ENCODE results near the gene ATP6V1G3. TPM values are rescaled to one million over a fixed set of nuclear protein-coding genes. Genes with fewer than 3 reads are reported as not detected.

Gene ATP6V1G3
- total RNA-seq, 4 donors from 2014 or later: not detected

GRCh38 chr1:198535631-198536030, 4.8 kb downstream of the ATP6V1G3 start:
- Histone ChIP-seq H3K36me3 (no peaks in the 10 kb centered on the region), H3K27me3 (no peaks in the 10 kb centered on the region), H3K9me3 (no peaks in the 10 kb centered on the region), H3K27ac (no peak overlapping the region), H3K4me1 (no peaks in the 10 kb centered on the region), H3K4me3 (no peak overlapping the region)
- no peak for DNase-seq (ENCODE audit: low spot score in 2 of 2)
- TF ChIP-seq POLR2A (IDR thresholded peaks at IDR 0.05) (no peak), POLR2AphosphoS5 (IDR thresholded peaks at IDR 0.05) (no peak)

GRCh38 chr1:198534548-198535418, 5.7 kb downstream of the ATP6V1G3 start:
- H3K36me3 ChIP-seq: no peaks in the 10 kb centered on the region
- H3K9me3 ChIP-seq: no peaks in the 10 kb centered on the region
- no peak overlapping the region for H3K27ac ChIP-seq
- H3K4me1 ChIP-seq: no peaks in the 10 kb centered on the region
- no peak for DNase-seq (ENCODE audit: low spot score in 2 of 2)
- no peak overlapping the region for H3K4me3 ChIP-seq
- WGBS: 66% methylated on average over 1 of the region's 1 CpG
- no peaks in the 10 kb centered on the region for H3K27me3 ChIP-seq
- TF ChIP-seq, protein P1, sequence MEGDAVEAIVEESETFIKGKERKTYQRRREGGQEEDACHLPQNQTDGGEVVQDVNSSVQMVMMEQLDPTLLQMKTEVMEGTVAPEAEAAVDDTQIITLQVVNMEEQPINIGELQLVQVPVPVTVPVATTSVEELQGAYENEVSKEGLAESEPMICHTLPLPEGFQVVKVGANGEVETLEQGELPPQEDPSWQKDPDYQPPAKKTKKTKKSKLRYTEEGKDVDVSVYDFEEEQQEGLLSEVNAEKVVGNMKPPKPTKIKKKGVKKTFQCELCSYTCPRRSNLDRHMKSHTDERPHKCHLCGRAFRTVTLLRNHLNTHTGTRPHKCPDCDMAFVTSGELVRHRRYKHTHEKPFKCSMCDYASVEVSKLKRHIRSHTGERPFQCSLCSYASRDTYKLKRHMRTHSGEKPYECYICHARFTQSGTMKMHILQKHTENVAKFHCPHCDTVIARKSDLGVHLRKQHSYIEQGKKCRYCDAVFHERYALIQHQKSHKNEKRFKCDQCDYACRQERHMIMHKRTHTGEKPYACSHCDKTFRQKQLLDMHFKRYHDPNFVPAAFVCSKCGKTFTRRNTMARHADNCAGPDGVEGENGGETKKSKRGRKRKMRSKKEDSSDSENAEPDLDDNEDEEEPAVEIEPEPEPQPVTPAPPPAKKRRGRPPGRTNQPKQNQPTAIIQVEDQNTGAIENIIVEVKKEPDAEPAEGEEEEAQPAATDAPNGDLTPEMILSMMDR (IDR thresholded peaks at IDR 0.05): no peak
- TF ChIP-seq POLR2A (IDR thresholded peaks at IDR 0.05) (no peak), POLR2AphosphoS5 (IDR thresholded peaks at IDR 0.05) (no peak), EP300 (IDR thresholded peaks at IDR 0.05) (no peak)

GRCh38 chr1:198531891-198532290, 8.6 kb downstream of the ATP6V1G3 start:
- 86% methylated on average over 3 of the region's 3 CpGs for WGBS

DNA sequence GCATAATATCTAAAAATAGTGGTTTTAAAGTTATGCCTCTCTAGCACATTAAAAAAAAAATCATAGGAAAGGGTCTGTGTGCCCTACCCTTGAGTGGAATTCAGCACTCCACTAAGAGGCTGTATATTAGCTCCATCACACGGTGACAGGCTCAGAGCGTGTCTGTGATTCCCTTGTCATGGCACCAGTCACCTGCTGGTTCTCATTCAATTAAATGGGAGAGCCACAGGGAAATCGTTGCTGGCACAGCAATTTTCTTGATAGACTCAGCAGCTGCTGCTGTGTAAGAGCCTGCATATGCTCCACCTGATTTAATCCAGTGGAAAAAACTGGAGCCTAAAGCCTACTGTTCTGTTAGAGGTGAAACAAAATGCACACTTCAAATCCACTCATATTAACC, 9.5 kb downstream of the ATP6V1G3 start:
- peaks cover 5% of the 10 kb centered on the region for H3K4me1 ChIP-seq
- TF ChIP-seq POLR2A (IDR thresholded peaks at IDR 0.05): no peak
- TF ChIP-seq, protein P1 (IDR thresholded peaks at IDR 0.05): no peak
- TF ChIP-seq POLR2AphosphoS5 (IDR thresholded peaks at IDR 0.05): no peak
- TF ChIP-seq EP300 (IDR thresholded peaks at IDR 0.05): no peak
- no peak for DNase-seq (ENCODE audit: low spot score in 2 of 2)
- no peaks in the 10 kb centered on the region for H3K36me3 ChIP-seq
- WGBS: 52% methylated on average over 3 of the region's 3 CpGs
- no peak overlapping the region for H3K4me3 ChIP-seq
- no peaks in the 10 kb centered on the region for H3K27me3 ChIP-seq
- H3K27ac ChIP-seq: no peak overlapping the region
- no peaks in the 10 kb centered on the region for H3K9me3 ChIP-seq

More at GRCh38 chr1:198531891-198532290, 8.6 kb downstream of the ATP6V1G3 start:
- peaks cover 5% of the 10 kb centered on the region for H3K4me1 ChIP-seq
- no peaks in the 10 kb centered on the region for H3K36me3 ChIP-seq
- H3K27me3 ChIP-seq: no peaks in the 10 kb centered on the region
- TF ChIP-seq, protein P1 (IDR thresholded peaks at IDR 0.05): no peak
- TF ChIP-seq EP300 (IDR thresholded peaks at IDR 0.05) (no peak), POLR2A (IDR thresholded peaks at IDR 0.05) (no peak), POLR2AphosphoS5 (IDR thresholded peaks at IDR 0.05) (no peak)
- DNase-seq (ENCODE audit: low spot score in 2 of 2): no peak
- H3K9me3 ChIP-seq: no peaks in the 10 kb centered on the region
- no peak overlapping the region for H3K27ac ChIP-seq
- H3K4me3 ChIP-seq: no peak overlapping the region

- no peaks in the 10 kb centered on the region for H3K9me3 ChIP-seq
- H3K4me3 ChIP-seq: no peak overlapping the region
- H3K27ac ChIP-seq: no peak overlapping the region
- DNase-seq (ENCODE audit: low spot score in 2 of 2): no peak
- TF ChIP-seq, protein P1 (IDR thresholded peaks at IDR 0.05): no peak
- H3K4me1 ChIP-seq: peaks cover 5% of the 10 kb centered on the region
- no peaks in the 10 kb centered on the region for H3K36me3 ChIP-seq
- WGBS: 24% methylated on average over 2 of the region's 2 CpGs
- H3K27me3 ChIP-seq: no peaks in the 10 kb centered on the region
Measured at GRCh38 chr1:198529414-198529813, 11.1 kb downstream of the ATP6V1G3 start.
